ENCODE data around the gene PCNP. TPM values are rescaled to one million over a fixed set of nuclear protein-coding genes. Genes with fewer than 3 reads are reported as not detected.
"Not testable (repeated sequence)": the region's sequence is repeated elsewhere in the genome, so short reads cannot be mapped to it uniquely, and the experiment has no call there.

Gene PCNP
- total RNA-seq, 1 experiment from 2014 or later = 182 TPM

DNA sequence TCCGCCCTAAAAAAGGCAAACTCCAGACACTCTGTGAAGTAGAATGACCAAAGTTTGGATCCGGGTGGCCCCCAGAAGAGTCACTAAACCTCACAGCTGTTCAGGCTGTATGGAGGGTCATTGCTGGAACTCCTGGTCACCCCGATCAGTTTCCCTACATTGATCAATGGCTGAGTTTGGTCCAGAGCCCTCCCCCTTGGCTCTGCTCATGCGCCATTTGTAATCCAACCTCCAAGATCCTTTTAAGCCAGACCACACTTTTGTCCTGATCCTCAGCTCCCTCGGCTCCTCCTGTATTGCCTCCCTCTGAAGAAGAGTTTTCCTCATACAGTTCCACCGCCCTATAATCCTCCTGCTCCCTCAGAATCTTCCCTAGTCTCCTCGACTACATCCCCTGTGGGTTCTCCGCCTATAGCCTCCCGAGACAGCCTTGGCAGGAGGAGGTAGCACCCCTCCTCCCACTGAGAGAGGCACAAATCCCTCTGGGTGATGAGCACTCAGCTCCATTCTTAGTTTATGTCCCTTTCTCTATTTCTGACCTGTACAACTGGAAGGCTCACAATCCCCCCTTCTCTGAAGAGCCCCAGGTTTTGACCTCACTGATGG is 60.7 kb downstream of the PCNP start:
- Histone ChIP-seq H3K27ac (no peak overlapping the region), H3K4me3 (no peak overlapping the region), H3K36me3 (no peaks in the 10 kb centered on the region), H3K27me3 (no peaks in the 10 kb centered on the region), H3K9me3 (replicated peaks) (no peaks in the 10 kb centered on the region), H3K4me1 (no peaks in the 10 kb centered on the region)
- DNase-seq = no peak

DNA sequence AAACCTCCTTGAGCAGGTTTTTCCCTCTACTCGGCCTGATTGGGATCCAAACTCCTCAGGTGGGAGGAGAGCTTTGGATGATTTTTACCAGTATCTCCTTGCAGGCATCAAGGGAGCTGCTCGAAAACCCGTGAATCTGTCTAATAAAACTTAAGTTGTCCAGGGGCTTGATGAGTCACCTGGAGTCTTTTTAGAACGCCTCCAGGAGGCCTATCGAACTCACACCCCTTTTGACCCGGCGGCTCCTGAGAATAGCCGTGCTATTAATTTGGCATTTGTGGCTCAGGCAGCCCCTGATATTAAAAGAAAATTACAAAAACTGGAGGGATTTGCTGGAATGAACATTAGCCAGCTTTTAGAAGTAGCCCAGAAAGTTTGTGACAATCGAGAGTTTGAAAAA is 61.4 kb downstream of the PCNP start:
- Histone ChIP-seq H3K9me3 (replicated peaks) (no peaks in the 10 kb centered on the region), H3K4me3 (no peak overlapping the region), H3K36me3 (no peaks in the 10 kb centered on the region), H3K4me1 (peaks cover 3% of the 10 kb centered on the region), H3K27me3 (no peaks in the 10 kb centered on the region), H3K27ac (no peak overlapping the region)
- no peak for DNase-seq

DNA sequence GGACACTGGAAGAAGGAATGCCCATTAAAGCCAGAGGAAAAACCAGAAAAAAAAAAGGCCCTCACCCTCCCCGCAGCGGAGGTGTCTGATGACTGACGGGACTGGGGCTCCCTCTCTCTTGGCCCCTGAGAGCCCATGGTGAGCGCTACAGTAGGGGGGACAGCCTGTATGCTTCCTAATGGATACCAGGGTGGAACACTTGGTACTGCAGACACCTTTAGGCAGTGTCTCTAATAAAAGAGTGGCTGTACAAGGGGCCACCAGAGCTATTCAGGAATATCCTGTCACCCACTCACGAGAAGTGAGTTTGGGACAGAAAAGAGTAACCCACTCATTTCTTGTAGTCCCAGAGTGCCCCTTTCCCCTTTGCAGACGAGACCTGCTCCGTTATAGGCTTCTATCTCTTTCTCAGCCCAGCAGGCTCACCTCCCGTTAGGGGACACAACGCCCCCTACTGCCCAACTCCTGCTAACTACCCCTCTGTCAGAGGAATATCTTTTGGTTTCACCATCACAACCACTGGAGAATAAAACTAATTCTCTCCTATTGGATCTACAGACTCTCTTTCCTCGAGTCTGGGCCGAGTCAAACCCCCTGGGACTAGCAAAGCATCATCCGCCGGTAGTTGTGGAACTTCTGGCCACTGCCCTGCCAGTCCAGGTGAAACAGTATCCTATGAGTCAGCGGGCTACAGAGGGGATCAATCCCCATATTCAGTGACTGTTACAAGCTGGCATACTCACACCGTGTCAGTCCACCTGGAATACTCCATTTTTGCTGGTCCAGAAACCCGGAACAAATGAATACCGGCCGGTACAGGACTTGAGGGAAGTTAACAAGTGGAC is 62.2 kb downstream of the PCNP start:
- H3K9me3 ChIP-seq (replicated peaks) = no peaks in the 10 kb centered on the region
- no peaks in the 10 kb centered on the region for H3K36me3 ChIP-seq
- H3K4me1 ChIP-seq = peaks cover 3% of the 10 kb centered on the region
- H3K27me3 ChIP-seq = no peaks in the 10 kb centered on the region
- DNase-seq = peak; percentile 80 to 87
- peak overlapping the region; percentile 13; the same call in 1 of the 2 replicates for H3K4me3 ChIP-seq
- no peak overlapping the region for H3K27ac ChIP-seq

DNA sequence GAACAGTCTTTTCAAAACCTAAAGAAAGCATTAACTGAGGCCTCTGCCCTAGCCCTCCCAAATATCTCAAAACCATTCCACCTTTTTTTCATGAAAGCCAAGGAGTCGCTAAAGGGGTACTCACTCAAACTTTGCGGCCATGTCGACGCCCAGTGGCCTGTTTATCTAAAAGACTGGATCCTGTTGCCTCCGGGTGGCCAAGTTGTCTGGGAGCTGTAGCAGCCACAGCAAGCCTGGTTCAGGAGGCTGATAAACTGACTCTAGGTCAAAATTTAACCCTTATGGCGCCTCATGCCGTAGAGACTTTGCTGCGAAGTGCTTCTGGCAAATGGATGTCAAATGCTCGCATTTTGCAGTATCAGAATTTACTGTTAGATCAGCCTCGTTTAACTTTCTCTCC is 63.5 kb downstream of the PCNP start:
- H3K27me3 ChIP-seq = no peaks in the 10 kb centered on the region
- no peaks in the 10 kb centered on the region for H3K36me3 ChIP-seq
- H3K9me3 ChIP-seq (replicated peaks) = no peaks in the 10 kb centered on the region
- DNase-seq = no peak
- peaks cover 3% of the 10 kb centered on the region for H3K4me1 ChIP-seq
- no peak overlapping the region for H3K27ac ChIP-seq
- H3K4me3 ChIP-seq = no peak overlapping the region

DNA sequence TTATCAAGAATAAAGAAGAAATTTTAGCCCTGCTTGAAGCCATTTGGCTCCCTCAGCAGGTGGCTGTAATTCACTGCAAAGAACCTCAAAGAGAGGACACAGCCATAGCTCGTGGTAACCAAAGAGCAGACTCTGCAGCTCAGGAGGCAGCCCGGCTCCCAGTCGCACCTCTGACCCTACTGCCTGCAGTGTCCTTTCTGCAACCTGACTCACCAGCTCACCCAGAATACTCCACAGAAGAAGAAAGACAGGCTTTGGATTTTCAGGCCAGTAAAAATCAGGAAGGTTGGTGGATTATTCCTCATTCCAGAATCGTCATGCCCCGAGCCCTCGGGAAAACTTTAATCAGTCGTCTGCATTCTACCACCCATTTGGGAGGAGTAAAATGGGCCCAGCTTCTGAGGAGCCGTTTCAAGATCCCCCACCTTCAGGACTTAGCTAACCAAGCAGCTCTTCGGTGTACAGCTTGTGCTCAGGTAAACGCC is 64.3 kb downstream of the PCNP start:
- Histone ChIP-seq H3K36me3 (no peaks in the 10 kb centered on the region), H3K4me3 (no peak overlapping the region), H3K9me3 (replicated peaks) (no peaks in the 10 kb centered on the region), H3K27ac (no peak overlapping the region), H3K4me1 (peaks cover 3% of the 10 kb centered on the region), H3K27me3 (no peaks in the 10 kb centered on the region)
- DNase-seq = no peak

DNA sequence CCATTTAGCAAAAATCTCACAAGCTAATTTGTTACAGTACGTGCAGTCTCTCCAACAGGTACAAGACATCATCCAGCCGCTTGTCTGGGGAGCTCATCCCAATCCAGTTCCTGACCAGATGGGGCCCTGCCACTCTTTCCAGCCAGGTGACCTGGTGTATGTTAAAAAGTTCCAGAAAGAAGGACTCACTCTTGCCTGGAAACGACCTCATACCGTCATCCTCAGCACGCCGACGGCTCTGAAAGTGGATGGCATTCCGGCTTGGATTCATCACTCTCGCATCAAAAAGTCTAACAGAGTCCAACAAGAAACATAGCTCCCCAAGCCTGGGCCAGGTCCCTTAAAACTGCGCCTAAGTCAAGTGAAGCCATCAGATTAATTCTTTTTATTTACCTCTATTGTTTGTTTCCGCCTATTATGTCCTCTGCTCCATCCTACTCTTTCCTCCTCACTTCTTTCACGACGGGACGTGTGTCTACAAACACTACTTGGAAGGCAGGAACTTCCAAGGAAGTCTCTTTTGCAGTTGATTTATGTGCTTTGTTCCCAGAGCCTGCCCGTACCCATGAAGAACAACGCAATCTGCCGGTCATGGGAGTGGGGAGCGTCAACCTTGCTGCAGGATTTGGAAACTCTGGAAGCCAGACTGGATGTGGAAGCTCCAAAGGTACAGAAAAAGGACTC is 65.4 kb downstream of the PCNP start:
- H3K36me3 ChIP-seq = no peaks in the 10 kb centered on the region
- H3K4me1 ChIP-seq = peaks cover 14% of the 10 kb centered on the region
- no peak overlapping the region for H3K4me3 ChIP-seq
- H3K27ac ChIP-seq = no peak overlapping the region
- no peaks in the 10 kb centered on the region for H3K27me3 ChIP-seq
- no peak for DNase-seq
- H3K9me3 ChIP-seq (replicated peaks) = no peaks in the 10 kb centered on the region

DNA sequence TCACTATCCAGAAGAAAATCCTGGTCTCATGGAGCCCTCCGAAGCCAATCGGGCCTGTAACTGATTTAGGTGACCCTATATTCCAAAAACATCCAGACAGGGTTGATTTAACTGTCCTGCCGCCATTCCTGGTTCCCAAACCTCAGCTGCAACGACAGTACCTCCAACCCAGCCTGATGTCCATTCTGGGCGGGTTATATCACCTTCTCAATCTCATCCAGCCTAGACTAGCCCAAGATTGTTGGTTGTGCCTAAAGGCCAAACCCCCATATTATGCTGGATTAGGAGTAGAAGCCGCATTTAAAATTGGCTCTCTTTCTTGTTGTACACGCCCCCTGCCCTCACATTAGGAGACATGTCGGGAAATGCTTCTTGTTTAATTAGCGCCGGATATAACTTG is 66.3 kb downstream of the PCNP start:
- DNase-seq = no peak
- Histone ChIP-seq H3K4me3 (no peak overlapping the region), H3K27ac (no peak overlapping the region), H3K4me1 (peaks cover 17% of the 10 kb centered on the region), H3K27me3 (no peaks in the 10 kb centered on the region), H3K36me3 (no peaks in the 10 kb centered on the region), H3K9me3 (replicated peaks) (no peaks in the 10 kb centered on the region)

DNA sequence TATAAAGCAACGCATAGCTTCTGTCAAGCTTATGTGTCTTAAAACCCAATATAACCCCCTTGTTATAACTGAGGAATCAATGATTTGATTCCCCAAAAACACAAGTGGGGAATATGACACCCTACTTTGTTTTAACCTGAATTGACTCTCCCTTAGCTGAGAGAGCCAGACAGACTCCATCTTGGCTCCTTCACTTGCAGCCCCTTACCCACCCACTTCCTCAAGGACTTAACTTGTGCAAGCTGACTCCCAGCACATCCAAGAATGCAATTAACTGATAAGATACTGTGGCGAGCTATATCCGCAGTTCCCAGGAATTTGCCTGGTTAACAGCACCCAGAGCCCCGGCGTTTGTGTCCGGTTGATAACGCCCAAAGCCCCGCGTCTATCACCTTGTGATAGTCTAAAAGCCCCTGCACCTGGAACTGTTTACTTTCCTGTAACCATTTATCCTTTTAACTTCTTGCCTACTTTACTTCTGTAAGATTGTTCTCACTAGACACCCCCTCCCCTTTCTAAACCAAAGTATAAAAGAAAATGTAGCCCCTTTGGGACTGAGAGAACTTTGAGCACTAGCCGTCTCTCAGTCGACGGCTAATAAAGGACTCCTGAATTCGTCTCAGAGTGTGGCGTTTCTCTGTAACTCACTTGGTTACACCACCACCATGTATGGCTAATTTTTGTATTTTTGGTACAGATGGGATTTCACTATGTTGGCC is 67.6 kb downstream of the PCNP start:
- not testable (repeated sequence) for DNase-seq; H3K4me3 ChIP-seq; H3K9me3 ChIP-seq (replicated peaks); H3K36me3 ChIP-seq; H3K27me3 ChIP-seq; H3K27ac ChIP-seq
- peaks cover 17% of the 10 kb centered on the region for H3K4me1 ChIP-seq

DNA sequence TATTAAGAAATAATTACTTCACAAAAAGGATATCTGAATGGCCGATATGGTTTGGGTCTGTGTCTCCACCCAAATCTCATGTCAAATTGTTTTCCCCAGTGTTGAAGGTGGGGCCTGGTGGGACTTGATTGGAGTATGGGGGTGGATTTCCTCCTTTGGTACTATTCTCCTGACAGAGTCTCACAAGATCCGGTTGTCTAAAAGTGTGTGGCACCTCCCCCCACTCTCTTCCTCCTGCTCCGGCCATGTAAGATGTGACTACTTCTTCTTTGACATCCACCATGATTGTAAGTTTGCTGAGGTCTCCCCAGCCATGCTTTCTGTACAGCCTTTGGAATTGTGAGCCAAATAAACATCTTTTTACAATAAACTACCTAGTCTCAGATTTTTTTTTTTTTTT is 68.5 kb downstream of the PCNP start:
- H3K4me1 ChIP-seq = peaks cover 17% of the 10 kb centered on the region

DNA sequence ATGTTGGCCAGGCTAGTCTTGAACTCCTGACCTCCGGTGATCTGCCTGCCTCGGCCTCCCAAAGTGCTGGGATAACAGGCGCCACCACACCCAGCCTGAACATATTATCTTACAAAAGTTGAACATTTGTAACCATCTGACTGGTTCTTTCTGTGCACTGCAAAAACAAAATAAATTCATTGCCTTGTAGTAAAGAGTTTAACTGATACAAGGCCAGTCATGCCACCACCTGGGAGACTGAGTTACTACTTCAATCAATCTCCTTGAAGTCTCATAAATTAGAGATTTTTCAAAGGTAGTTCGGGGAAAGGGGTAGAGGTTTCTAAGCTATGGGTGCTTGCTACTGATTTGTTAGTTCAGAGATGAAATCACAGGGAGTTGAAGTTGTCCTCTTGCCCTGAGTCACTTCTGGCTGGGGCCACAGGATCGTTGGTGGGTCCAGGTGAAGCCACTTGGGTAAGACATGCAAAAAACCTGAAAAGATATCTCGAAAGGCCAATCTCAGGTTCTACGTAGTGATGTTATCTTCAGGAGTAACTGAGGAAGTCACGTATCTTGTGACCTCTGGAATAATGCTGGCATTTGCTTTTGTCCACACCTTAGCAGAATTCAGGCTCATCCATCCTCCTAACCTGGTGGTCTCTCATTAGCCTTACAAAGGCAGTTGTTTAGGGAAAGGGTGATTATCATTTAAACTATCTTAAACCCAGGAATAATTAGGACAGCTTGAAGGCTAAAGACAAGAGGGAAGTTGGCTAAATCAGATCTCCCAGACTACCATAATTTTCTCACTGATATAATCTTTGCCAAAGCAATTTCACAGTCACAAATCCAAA is 69.2 kb downstream of the PCNP start:
- Histone ChIP-seq H3K4me3 (no peak overlapping the region), H3K4me1 (peaks cover 17% of the 10 kb centered on the region), H3K36me3 (no peaks in the 10 kb centered on the region), H3K27me3 (no peaks in the 10 kb centered on the region), H3K27ac (peak overlapping the region; percentile 1; the same call in 1 of the 2 replicates), H3K9me3 (replicated peaks) (no peaks in the 10 kb centered on the region)
- DNase-seq = no peak

More for the DNA sequence above, 68.5 kb downstream of the PCNP start:
- no peaks in the 10 kb centered on the region for H3K36me3 ChIP-seq
- no peak for DNase-seq
- no peaks in the 10 kb centered on the region for H3K27me3 ChIP-seq
- H3K4me3 ChIP-seq = no peak overlapping the region
- no peaks in the 10 kb centered on the region for H3K9me3 ChIP-seq (replicated peaks)
- no peak overlapping the region for H3K27ac ChIP-seq

Other genes with a start within 250 kb of the PCNP start
- gene SENP7, start 61.0 kb upstream of the PCNP start, total RNA-seq (2014; rRNA removed; shearing (Covaris generic)) = 23.3 and 28.3 TPM in 2 replicates
- gene TRMT10C, start 12.3 kb upstream of the PCNP start, total RNA-seq (2014; rRNA removed; shearing (Covaris generic)) = 76.7 and 88.6 TPM in 2 replicates
- 28.6 and 31.3 TPM in 2 replicates for gene ZBTB11, start 103.0 kb downstream of the PCNP start, total RNA-seq (2014; rRNA removed; shearing (Covaris generic))
- gene RPL24, start 112.5 kb downstream of the PCNP start, total RNA-seq (2014; rRNA removed; shearing (Covaris generic)) = 5,296 and 6,510 TPM in 2 replicates
- 46.3 and 48.9 TPM in 2 replicates for gene CEP97, start 150.4 kb downstream of the PCNP start, total RNA-seq (2014; rRNA removed; shearing (Covaris generic))
- gene NXPE3, start 205.0 kb downstream of the PCNP start, total RNA-seq (2014; rRNA removed; shearing (Covaris generic)) = 28.0 and 30.2 TPM in 2 replicates